HEK293T (cell line): Measurements from ENCODE around the gene PRKG1.

Experiments
- CTCF ChIA-PET: fragments of 350-600 bp; formaldehyde crosslinking; extraction: SDS; loops from one replicate; lab custom pipeline; 2021; ENCODE audit warnings: antibody characterized with exemption, inconsistent platforms; lab: Yijun Ruan, JAX
- POLR2A ChIA-PET: fragments of 350-600 bp; formaldehyde crosslinking; extraction: SDS; loops from one replicate; lab custom pipeline; 2020; ENCODE audit warnings: antibody characterized with exemption, inconsistent platforms; lab: Yijun Ruan, JAX
- DNase-seq: peaks from one replicate; pipeline ENCODE4 v3.0.0; 2012; ENCODE audit warnings: mixed read lengths; ENCODE audit errors: extremely low spot score
- ARNT ChIP-seq: fragments of 450-650 bp; IDR thresholded peaks from 2 replicates; pipeline ENCODE4 v1.6.1; 2017; ENCODE audit warnings: mild to moderate bottlenecking
- BHLHE40 ChIP-seq: fragments of 450-650 bp; IDR thresholded peaks from 2 replicates; pipeline ENCODE4 v1.6.1; 2016; ENCODE audit warnings: mild to moderate bottlenecking, moderate library complexity, borderline replicate concordance
- CTBP1 ChIP-seq: fragments of 450-650 bp; IDR thresholded peaks from 2 replicates; pipeline ENCODE4 v1.6.1; 2016; ENCODE audit warnings: borderline replicate concordance
- ELF4 ChIP-seq: fragments of 450-650 bp; IDR thresholded peaks from 2 replicates; pipeline ENCODE4 v1.6.1; 2017; ENCODE audit warnings: antibody characterized with exemption
- FOXA1 ChIP-seq: fragments of 450-650 bp; IDR thresholded peaks from 2 replicates; pipeline ENCODE4 v1.6.1; 2016; ENCODE audit warnings: mild to moderate bottlenecking
- FOXK2 ChIP-seq: fragments of 450-650 bp; IDR thresholded peaks from 2 replicates; pipeline ENCODE4 v1.6.1; 2016; ENCODE audit warnings: mild to moderate bottlenecking
- FOXM1 ChIP-seq: fragments of 450-650 bp; IDR thresholded peaks from 2 replicates; pipeline ENCODE4 v1.6.1; 2017; ENCODE audit warnings: mild to moderate bottlenecking, borderline replicate concordance
- HDGF ChIP-seq: fragments of 450-650 bp; IDR thresholded peaks from 2 replicates; pipeline ENCODE4 v1.6.1; 2017; ENCODE audit warnings: antibody characterized with exemption, borderline replicate concordance
- L3MBTL2 ChIP-seq: fragments of 450-650 bp; conservative IDR thresholded peaks from 2 replicates; pipeline ENCODE4 v1.6.1; 2016; ENCODE audit warnings: mild to moderate bottlenecking
- LEF1 ChIP-seq: fragments of 450-650 bp; IDR thresholded peaks from 2 replicates; pipeline ENCODE4 v1.6.1; 2017; ENCODE audit warnings: mild to moderate bottlenecking, borderline replicate concordance
- NFRKB ChIP-seq: fragments of 450-650 bp; IDR thresholded peaks from 2 replicates; pipeline ENCODE4 v1.6.1; 2016; ENCODE audit warnings: mild to moderate bottlenecking, moderate library complexity
- PKNOX1 ChIP-seq: fragments of 450-650 bp; IDR thresholded peaks from 2 replicates; pipeline ENCODE4 v1.6.1; 2016
- SP1 ChIP-seq: fragments of 450-650 bp; IDR thresholded peaks from 2 replicates; pipeline ENCODE4 v1.6.1; 2017
- SUZ12 ChIP-seq: fragments of 450-650 bp; IDR thresholded peaks from 2 replicates; pipeline ENCODE4 v1.6.1; 2016; ENCODE audit warnings: mild to moderate bottlenecking
- TARDBP ChIP-seq: fragments of 450-650 bp; IDR thresholded peaks from 2 replicates; pipeline ENCODE4 v1.6.1; 2016
- ZNF384 ChIP-seq: fragments of 450-650 bp; IDR thresholded peaks from 2 replicates; pipeline ENCODE4 v1.6.1; 2016

Gene PRKG1

GRCh38 chr10:51699145-51699474 is 624.8 kb downstream of the PRKG1 start:
- TF ChIP-seq LEF1 (no peak), SP1 (no peak), ELF4 (no peak), CTBP1 (no peak), BHLHE40 (no peak), PKNOX1 (no peak), FOXA1 (no peak), FOXK2 (no peak), ZNF384 (no peak), ARNT (no peak), HDGF (no peak), SUZ12 (no peak), FOXM1 (no peak), NFRKB (no peak), L3MBTL2 (no peak; the same call in 1 of the 2 replicates), TARDBP (no peak)
- DNase-seq, result peak; percentile 24
- CTCF ChIA-PET, result no interaction called here
- POLR2A ChIA-PET, result no interaction called here

- ChIA-PET CTCF (no interaction called here), POLR2A (interaction anchor here (1.0 to 1.1 kb wide), 2 partner anchors 8 to 17 kb away, joined by 3 read pairs; no protein-coding TSS in a partner anchor)
- peak; percentile 70 for DNase-seq
- no peak for TF ChIP-seq SUZ12
- peak; percentile 98 for TF ChIP-seq L3MBTL2
- TF ChIP-seq BHLHE40, result no peak
- peak; percentile 70; the same call in 1 of the 2 replicates for TF ChIP-seq NFRKB
- no peak for TF ChIP-seq SP1
- no peak for TF ChIP-seq LEF1
- no peak for TF ChIP-seq ZNF384
- no peak for TF ChIP-seq FOXA1
- peak; percentile 83 for TF ChIP-seq CTBP1
- TF ChIP-seq PKNOX1, result peak; percentile 74
- TF ChIP-seq ELF4, result peak; percentile 48; the same call in 1 of the 2 replicates
- no peak for TF ChIP-seq ARNT
These were observed 625.4 kb downstream of the PRKG1 start, which contains the start of gene CSTF2T for GRCh38 chr10:51699475-51700227. CSTF2T (minus strand) TSS chr10:51699595; CDS start chr10:51699549, 46 bp downstream.

GRCh38 chr10:51700228-51700817 is 626.0 kb downstream of the PRKG1 start:
- TF ChIP-seq TARDBP (no peak), SUZ12 (no peak), HDGF (no peak), SP1 (no peak), L3MBTL2 (no peak), CTBP1 (no peak), BHLHE40 (no peak)
- CTCF ChIA-PET, result no interaction called here
- POLR2A ChIA-PET, result interaction anchor here (1.0 to 1.1 kb wide), 2 partner anchors 9 to 18 kb away, joined by 3 read pairs; no protein-coding TSS in a partner anchor
- peak; percentile 6 for DNase-seq

DNA sequence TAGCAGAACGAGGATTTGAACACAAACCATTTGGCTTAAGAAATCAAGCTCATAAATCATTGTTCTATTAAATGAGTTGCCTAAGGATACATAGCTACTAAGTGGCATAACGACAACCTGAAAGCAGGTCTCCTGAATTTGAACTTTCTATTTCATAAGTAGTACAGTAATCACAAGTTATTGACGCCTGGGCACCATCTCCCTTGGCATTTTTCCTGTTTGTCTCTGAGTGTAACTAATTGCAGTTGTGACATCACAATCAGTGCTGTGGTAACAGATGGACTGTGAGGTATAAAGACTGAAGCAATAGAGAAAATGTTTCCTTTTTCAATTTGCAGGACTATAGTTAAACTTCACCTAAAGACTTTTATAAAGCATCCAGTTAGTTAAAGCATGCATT is 631.5 kb downstream of the PRKG1 start:
- no peak for TF ChIP-seq FOXK2
- no peak for TF ChIP-seq FOXM1
- TF ChIP-seq FOXA1, result no peak
- no peak for TF ChIP-seq CTBP1
- no peak for TF ChIP-seq BHLHE40
- no peak for TF ChIP-seq PKNOX1
- no peak for TF ChIP-seq LEF1
- no peak for TF ChIP-seq TARDBP
- TF ChIP-seq L3MBTL2, result no peak
- TF ChIP-seq SUZ12, result no peak
- ChIA-PET POLR2A (no interaction called here), CTCF (no interaction called here)
- DNase-seq, result no peak

DNA sequence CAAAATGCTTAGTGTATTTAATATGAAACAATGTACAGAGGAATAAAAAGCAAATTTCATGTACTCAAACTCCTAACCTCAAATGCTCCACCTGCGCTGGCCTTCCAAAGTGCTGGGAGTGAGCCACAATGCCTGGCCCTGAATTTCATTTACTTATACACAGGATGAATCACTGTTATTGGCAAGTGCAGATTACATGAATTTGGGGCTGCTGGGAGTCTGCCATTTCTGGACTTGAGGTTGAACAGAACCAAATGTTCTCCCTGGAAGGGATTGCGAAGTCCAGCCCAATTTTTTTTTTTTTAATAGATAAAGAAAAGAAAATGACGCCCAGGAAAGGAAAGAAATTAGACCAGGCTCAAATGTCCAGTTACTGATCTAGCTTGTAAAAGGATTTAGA is 631.9 kb downstream of the PRKG1 start:
- CTCF ChIA-PET, result no interaction called here
- TF ChIP-seq FOXA1 (no peak), BHLHE40 (no peak), L3MBTL2 (no peak), FOXM1 (no peak), NFRKB (no peak), HDGF (no peak), ELF4 (no peak), TARDBP (no peak), SUZ12 (no peak), ARNT (no peak), FOXK2 (no peak), ZNF384 (no peak), CTBP1 (no peak), LEF1 (no peak), PKNOX1 (no peak), SP1 (no peak)
- DNase-seq, result no peak
- POLR2A ChIA-PET, result no interaction called here
